Measurements from ENCODE around the gene HSPB8. TPM values are rescaled to one million over a fixed set of nuclear protein-coding genes. Genes with fewer than 3 reads are reported as not detected.

HSPB8 gene
- total RNA-seq, 2 experiments from 2014 or later = not detected

GRCh38 chr12:119177724-119178380 is 879 bp upstream of the HSPB8 start:
- no TSS peak for BruUV-seq (replicated peaks)
- Histone ChIP-seq H3K36me3 (ENCODE audit: insufficient read depth, low read length) (no peaks in the 10 kb centered on the region), H2AFZ (ENCODE audit: low read length) (no peak overlapping the region), H3K4me2 (ENCODE audit: low read length) (no peak overlapping the region), H3K9me2 (ENCODE audit: insufficient read depth, low read length) (no peaks in the 10 kb centered on the region), H3K27ac (ENCODE audit: low read depth, low read length, poor library complexity, severe bottlenecking) (no peak overlapping the region), H3K4me3 (ENCODE audit: low read depth, low read length, poor library complexity, severe bottlenecking) (no peak overlapping the region), H3K9me3 (ENCODE audit: low read length) (no peaks in the 10 kb centered on the region), H4K20me1 (ENCODE audit: insufficient read depth, low read length) (no peaks in the 10 kb centered on the region), H3K79me2 (ENCODE audit: insufficient read depth, low read depth, low read length) (no peaks in the 10 kb centered on the region), H3K4me1 (ENCODE audit: insufficient read depth, low read length, poor library complexity, severe bottlenecking) (no peaks in the 10 kb centered on the region)
- CTCF ChIA-PET (ENCODE audit: unreplicated experiment) = no interaction called here
- POLR2A ChIA-PET = no interaction called here
- no peak for TF ChIP-seq CTCF (conservative IDR thresholded peaks at IDR 0.05; ENCODE audit: low read length)
- TF ChIP-seq EZH2phosphoT487 (IDR thresholded peaks at IDR 0.05; ENCODE audit: borderline replicate concordance, low read depth, low read length) = no peak
- intact Hi-C loops (cut with micrococcal nuclease; ENCODE audit: unreplicated experiment) = no loop called here
- DNase-seq (ENCODE audit: low spot score) = no peak

GRCh38 chr12:119179335-119180021 is 747 bp downstream of the HSPB8 start:
- Histone ChIP-seq H2AFZ (ENCODE audit: low read length) (no peak overlapping the region), H3K27ac (ENCODE audit: low read depth, low read length, poor library complexity, severe bottlenecking) (no peak overlapping the region), H3K36me3 (ENCODE audit: insufficient read depth, low read length) (no peaks in the 10 kb centered on the region), H4K20me1 (ENCODE audit: insufficient read depth, low read length) (no peaks in the 10 kb centered on the region), H3K4me2 (ENCODE audit: low read length) (no peak overlapping the region), H3K4me1 (ENCODE audit: insufficient read depth, low read length, poor library complexity, severe bottlenecking) (no peaks in the 10 kb centered on the region), H3K9me2 (ENCODE audit: insufficient read depth, low read length) (no peaks in the 10 kb centered on the region), H3K79me2 (ENCODE audit: insufficient read depth, low read depth, low read length) (no peaks in the 10 kb centered on the region), H3K4me3 (ENCODE audit: low read depth, low read length, poor library complexity, severe bottlenecking) (no peak overlapping the region), H3K9me3 (ENCODE audit: low read length) (no peaks in the 10 kb centered on the region)
- ChIA-PET CTCF (ENCODE audit: unreplicated experiment) (no interaction called here), POLR2A (interaction anchor here (0.6 kb wide), 1 partner anchor 84 kb away, joined by 3 read pairs; no protein-coding TSS in a partner anchor)
- DNase-seq (ENCODE audit: low spot score) = no peak
- intact Hi-C loops (cut with micrococcal nuclease; ENCODE audit: unreplicated experiment) = no loop called here
- no TSS peak for BruUV-seq (replicated peaks)
- TF ChIP-seq EZH2phosphoT487 (IDR thresholded peaks at IDR 0.05; ENCODE audit: borderline replicate concordance, low read depth, low read length) (no peak), CTCF (conservative IDR thresholded peaks at IDR 0.05; ENCODE audit: low read length) (no peak)
